ENCODE results near the gene ALG14. TPM values are rescaled to one million over a fixed set of nuclear protein-coding genes. Genes with fewer than 3 reads are reported as not detected.
"Not testable (repeated sequence)": the region's sequence is repeated elsewhere in the genome, so short reads cannot be mapped to it uniquely, and the experiment has no call there.

The ALG14 gene, protein sequence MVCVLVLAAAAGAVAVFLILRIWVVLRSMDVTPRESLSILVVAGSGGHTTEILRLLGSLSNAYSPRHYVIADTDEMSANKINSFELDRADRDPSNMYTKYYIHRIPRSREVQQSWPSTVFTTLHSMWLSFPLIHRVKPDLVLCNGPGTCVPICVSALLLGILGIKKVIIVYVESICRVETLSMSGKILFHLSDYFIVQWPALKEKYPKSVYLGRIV
- 2.8 and 3.1 TPM in 2 replicates for total RNA-seq (2014; rRNA removed; shearing (Covaris generic))

DNA sequence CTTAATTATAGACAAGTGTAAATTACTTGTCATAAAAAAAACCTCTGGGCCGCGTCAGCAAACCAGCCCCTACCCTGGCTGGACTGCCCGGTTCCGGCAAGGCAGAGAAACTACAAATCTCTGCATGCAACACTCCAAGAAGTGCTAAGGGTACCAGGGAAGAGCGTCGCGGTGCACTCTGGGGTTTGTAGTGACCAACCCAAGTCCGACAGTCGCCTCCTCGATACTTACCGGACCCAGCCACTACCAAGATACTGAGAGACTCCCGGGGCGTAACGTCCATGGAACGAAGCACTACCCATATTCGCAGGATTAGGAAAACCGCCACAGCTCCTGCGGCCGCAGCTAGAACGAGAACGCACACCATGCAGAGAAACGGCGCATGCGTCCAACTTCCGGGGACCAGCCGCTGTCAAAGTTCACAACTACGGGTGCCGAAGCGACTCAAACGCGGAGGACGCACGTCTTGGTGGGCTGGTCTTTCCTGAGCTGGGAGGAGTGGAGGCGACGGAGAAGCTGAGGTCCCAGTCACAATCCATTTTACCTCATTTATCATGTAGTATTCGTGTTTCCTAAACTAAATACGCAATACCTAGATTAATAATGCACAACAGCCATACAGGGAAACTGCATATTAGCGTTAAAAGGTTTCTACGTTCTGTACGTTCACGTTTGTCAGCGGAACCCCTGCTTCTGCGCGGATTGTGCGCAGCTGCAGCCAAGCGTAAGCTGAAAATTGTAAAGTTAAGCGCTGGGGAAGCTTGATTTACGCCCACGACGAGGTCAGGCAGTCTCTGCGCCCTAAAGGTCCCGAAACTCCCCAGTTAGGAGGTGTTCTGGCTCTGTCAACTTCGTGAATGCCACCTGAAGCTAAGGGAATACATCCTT, at the start of gene ALG14:
Gene ALG14 (minus strand): TSS at position 420 of the 888 bp plus-strand sequence. CDS start 53 bp downstream, at position 367.
- DNase-seq (ENCODE audit: low read depth), result peak; percentile 99

DNA sequence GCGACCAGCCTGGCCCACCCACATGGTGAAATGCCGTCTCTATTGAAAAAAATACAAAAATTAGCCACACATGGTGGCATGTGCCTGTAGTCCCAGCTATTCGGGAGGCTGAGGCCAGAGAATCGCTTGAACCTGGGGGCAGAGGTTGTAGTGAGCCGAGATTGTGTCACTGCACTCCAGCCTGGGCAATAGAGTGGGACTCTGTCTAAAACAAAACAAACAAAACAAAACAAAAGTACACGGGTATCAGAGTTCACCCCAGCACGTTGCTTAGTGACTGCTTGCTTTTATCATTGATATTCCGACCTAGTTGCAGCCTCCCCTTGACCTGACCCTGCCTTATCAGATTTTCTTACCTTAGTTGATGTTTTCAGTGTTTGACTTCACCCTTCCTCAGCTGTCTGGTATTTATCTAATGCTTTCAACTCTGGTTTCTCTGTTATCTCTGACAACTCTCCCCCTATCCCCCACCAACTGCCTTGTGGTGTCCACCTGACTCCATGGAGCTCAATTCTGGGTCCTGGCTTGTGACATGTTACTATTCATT, 49.5 kb upstream of the ALG14 start:
- DNase-seq (ENCODE audit: low read depth), result no peak

DNA sequence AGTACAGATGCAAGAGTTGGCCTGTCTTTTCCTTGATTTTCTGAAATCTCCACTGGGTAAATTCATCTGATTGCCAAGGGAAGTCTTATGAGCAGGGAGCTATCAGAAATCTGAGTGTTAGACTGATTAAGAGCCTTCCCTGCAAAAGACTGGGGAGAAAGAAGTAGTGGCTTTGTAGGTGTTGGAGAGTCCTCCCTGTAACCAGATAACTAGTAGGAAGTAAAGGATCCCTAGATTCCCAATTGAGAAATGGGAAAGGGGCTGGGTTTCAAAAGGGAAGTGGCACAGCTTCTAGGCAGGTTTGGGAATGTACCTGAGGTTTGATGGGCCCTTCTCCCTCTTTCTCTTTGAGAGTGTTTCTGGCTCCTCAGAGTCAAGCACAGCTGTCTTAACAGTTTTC, 46.5 kb upstream of the ALG14 start:
- DNase-seq (ENCODE audit: low read depth), result no peak

DNA sequence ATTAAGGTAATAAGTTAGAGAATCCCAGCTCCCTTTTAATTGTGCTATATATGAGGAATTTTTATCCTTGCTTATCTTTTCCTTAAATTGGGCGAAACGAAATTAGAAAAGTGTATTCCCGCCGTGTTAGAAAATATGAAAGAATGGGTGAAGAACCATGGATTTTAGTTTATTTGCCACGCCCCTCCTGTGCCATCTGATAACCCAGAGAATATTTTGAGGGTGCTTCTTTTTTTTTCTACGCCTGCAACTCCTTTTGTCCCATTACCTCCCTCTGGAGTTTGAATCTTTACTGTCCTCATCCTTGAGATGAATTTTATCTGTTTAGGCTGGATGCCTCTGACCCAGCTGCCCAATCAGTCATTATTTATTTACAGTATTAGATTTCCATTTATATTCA, 46.0 kb upstream of the ALG14 start:
- no peak for DNase-seq (ENCODE audit: low read depth)

DNA sequence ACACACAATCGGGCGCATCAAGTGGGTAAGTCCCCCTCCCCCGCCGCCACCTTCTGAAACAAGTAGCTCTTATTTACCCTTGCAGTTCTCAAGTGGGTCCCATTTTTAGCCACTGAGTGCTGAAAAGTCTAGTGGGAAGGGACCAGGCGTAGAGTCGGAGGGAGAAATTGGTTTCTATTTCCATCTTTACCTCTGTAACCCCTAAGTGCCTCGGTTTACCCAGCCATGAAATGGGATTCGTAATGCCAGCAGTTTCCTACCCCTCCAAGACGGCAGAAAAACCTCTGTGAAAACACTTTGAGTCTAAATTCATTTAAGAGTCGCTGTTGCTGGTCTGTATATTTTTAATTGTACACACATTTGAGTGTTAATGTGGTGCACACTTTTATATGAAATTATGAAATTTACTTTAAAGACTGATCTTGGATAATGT, 45.3 kb upstream of the ALG14 start:
- no peak for DNase-seq (ENCODE audit: low read depth)

DNA sequence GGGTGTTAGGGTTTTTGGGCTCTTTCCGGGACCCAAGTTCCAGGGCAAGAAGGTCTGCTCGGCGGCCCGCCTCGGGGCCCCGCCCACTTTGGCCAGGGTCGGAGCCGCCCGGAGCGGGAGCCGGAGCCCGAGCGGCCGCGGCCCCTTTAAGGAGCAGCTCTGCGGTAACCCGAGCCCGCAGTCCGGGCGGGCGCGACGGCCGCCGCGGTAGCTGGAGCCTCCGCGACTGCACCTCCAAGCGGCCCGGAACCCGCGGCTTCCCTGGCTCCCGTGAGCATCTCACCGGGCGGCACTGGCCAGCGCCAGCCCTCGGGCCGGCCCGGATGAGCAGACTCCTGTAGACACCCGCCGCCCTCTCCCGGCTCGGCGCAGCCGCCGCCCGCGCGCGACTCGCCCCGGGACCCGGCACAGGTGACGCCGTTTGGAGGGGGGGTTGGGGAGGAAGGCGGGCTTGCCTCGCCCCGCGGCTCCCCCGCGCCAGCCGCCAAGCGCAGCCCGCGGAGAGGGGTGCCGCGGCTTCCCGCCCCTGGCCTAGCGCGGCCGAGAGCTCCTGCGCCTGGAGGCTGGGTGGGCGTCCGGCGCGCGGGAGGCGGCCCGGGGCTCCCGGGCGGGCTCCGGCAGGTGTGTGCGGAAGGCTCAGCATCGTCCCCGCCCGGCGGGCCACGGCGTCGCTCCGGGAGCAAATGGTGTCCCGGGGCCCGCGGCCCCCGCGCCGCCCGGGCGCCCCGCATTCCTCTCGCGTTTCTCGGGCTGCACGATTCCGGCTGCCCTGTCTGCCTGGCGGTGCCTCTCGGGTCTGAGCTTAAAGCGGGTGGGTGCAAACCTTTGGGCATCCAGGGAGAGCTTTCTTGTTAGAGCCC, 44.7 kb upstream of the ALG14 start, which contains the start of gene TLCD4:
Gene TLCD4 (plus strand): TSS at position 149 of the 860 bp plus-strand sequence. CDS start 26,547 bp downstream, outside the sequence.
- peak; percentile 75 for DNase-seq (ENCODE audit: low read depth)

DNA sequence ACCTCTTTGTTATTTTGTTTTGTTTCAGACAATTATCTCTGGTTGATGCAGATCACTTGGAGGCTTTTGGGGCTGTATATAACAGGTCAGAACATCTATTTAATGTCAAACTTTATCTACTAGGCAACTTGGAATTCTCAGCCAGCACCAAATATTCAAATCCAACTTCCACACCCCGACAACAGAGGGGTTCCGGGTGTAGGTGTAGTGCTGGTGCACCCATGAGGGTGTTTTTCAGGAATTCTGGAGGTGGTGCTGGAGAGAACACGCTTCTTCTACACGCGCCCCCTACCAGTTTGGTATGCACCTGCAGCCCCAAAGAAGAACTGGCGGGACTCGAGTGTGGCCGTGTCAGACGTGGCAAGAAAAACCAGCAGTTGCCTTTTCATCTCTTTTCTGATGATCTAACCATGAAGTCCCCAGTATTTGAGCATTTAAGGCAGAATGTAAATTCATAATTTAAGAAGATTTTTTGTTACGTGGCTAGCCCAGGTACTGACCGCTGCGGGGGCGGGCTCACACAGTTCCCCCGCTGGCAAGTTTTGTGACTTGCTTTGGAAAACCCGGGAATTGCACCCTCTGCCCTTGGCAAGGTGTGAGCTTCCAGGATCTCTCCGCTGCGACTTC, 43.9 kb upstream of the ALG14 start:
- DNase-seq (ENCODE audit: low read depth), result peak; percentile 87

DNA sequence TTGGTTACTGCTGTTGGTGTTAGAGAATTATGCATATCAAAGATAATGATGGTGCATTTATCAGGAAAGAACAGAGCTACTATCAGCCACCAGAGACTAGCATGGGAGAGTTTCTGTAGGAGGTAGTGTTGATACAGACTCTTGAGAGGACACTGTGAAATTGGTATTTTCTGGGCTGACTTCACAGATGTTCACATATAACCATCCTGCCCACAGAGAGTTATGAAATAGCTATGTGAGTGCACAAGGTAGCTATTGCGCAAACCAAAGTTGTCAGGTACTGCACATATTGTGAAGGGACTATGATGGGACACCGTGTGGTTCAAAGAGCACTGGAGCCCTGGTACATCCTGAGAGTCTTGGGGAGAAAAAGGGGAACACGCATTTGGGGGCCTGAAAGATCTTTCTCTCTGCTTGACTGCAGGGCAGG, 43.0 kb upstream of the ALG14 start:
- no peak for DNase-seq (ENCODE audit: low read depth)

DNA sequence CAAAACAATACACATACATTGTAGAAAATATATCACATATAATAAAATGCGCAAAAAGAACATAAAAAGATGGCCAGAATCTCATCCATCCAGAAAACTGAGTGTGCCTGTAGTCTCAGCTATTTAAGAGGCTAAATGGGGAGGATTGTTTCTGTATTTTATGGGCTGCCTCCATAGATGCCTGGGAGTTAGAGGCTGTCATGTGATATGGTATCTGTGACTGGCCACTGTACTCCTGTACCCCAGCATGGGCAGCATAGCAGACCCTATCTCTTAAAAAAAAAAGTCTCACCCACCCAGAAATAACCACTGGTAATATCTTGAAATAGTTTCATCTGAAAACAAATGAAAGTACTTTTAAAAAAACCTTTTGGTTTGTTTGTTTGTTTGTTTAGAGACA, 40.9 kb upstream of the ALG14 start:
- no peak for DNase-seq (ENCODE audit: low read depth)

DNA sequence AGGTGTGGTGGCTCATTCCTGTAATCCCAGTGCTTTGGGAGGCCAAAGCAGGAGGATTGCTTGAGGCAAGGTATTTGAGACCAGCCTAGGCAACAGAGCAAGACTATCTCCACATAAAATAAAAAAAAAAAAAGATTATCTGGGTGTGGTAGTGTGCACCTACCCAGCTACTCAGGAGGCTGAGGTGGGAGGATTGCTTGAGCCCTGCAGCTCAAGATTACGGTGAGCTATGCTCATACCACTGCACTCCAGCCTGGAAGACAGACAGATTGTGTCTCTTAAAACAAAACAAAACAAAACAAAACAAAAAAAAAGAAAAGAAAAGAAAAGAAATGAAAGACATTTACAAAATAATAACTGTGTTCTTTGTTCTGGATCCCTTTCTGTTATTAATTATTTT, 38.3 kb upstream of the ALG14 start:
- no peak for DNase-seq (ENCODE audit: low read depth)

DNA sequence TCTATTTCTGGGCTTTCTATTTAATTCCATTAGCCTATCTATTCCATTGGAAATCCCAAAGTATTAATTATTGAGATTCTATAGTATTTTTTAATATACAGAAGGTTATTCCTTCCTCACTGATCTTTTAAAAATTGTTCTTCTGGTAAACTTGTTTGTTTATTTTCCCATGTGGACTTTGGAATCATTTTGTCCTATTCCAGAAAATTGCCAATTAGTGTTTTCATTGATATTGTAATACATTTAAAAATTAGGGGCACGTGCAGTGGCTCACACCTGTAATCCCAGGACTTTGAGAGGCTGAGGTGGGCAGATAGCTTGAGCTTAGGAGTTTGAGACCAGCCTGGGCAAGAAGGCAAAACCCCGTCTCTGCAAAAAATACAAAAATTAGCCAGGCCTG, 36.0 kb upstream of the ALG14 start:
- DNase-seq (ENCODE audit: low read depth), result no peak

DNA sequence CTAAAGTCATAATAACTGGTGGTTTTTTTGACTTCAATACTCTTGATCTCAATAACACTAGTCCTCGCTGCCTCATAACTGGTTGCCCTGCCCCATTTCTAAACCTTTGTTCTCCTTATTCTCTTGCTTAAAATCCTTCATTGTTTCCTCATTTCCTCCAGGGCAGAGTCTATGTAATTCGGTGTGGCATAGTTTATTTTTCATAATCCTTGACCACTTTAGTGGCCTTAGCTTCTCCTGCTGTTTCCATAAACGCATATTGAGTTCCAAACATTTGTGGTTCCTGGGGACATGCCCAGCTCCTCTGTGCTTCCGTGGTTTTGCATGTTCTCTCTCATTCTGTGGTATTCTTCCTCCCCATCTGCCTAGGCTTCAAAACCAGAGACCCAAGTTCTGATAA, 25.4 kb upstream of the ALG14 start:
- DNase-seq (ENCODE audit: low read depth), result no peak

DNA sequence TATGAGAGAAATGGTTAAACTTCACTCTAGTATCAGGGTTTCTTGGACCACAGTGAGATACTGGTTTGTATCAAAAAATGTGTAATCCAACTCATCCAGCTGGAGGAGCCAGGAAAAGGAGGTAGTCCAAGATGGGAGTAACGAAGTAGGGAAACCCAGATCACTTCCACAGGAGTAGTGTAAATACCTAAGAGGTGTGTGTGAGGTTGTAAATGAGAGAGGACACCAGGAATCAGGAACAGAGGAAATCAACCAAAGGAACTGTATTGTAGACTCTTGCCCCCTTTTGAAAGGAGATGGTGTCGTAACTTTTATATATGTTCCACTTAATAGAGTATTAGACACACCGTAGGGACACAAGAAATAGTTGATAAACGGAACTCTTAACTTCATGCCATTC, 24.7 kb upstream of the ALG14 start:
- no peak for DNase-seq (ENCODE audit: low read depth)

DNA sequence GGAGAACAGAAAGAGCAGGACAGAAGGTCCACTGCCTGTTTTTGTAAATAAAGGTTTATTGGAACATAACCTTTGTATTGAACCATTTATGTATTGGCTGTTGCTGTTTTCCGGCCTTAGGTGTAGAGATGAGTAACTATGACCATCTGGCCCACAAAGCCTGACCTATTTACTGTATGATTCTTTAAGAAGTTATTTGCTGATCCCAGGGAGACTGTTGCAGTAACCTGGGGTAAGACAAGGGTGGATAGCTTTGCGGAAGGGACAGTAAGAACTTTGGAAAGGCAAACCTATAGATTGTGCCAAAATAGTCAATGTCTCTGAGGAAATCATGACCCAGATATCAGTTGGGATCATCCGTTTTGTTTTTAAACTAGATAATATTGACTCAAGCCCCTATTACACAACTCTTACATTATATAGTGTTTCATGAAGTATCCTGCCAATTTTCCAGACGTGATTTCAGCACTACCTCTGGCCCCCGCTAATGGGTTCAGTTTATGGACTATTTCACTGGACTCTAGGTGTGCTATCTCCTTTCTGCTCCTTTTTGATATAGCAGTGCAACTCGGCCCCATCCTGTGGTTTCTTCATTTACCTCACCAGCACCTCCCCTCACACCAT, 23.6 kb upstream of the ALG14 start:
- no peak for DNase-seq (ENCODE audit: low read depth)

DNA sequence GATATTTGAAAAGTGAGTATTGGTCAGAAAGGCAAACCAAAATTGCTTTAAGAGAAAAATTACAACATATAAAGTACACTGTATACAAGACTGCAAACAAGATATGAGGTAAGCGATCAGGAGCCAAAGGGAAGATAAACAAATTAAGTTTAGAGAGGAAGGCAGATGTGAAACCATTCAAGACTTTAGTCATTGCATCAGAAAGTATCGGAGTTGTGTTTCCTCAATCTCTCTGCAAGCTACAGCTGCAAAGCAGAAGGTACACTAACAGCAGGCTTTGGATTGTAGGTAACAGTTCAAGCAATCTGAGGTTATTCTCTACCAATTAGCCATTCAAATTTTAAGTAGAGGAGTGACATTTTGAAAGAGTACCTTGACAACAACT, 23.1 kb upstream of the ALG14 start:
- no peak for DNase-seq (ENCODE audit: low read depth)

DNA sequence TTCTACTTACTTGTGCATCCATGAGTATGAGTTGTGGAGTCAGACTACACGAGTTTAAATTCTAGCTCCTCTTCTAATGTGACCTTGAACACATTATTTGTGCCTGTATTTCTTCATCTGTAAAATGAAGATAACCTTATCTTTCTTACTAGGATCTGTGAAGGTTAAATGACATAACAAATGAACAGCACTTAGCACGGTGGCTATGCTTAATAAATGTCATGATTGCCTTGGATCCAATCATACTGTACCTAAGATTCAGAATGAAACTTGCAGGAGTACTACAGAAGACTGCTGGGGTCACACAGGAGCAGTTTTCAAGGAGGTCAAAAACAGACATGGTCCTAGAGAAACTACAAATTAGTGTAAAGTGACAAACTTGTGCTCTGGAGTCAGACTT, 22.2 kb upstream of the ALG14 start:
- no peak for DNase-seq (ENCODE audit: low read depth)

DNA sequence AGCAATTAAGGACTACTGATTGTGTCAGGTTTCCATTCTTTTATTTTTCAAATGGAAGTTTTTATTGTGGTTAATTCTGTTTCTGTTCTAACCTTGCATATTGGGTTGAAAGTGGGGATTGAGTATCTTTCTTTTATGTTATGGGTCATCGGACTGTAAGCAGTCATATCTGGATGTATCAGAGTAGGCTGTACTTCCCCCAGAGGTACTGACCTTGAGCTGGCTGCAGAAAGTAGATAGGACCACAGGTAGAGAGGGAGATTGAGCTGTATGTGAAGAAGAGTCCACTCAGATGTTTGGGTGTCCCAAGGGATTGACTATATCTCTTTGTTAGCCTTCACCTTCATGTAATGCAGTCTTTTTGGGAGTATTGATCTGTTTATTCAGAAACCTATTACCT, 20.5 kb upstream of the ALG14 start:
- no peak for DNase-seq (ENCODE audit: low read depth)

DNA sequence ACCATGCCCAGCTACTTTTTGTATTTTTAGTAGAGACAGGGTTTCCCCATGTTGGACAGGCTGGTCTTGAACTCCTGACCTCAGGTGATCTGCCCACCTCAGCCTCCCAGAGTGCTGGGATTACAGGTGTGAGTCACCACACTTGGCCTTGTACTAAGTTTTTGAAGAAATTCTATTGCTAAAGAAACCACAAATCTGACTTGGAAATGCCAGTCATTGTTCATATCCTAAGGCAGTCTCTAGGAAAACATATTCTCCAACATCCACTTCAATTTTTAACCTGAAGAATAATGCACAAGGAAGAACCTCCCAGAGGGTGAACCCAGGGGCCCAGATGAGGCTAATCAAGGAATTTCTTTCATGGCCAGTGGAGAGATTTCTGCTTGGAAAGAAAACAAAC, 20.1 kb upstream of the ALG14 start:
- peak; percentile 21 for DNase-seq (ENCODE audit: low read depth)

DNA sequence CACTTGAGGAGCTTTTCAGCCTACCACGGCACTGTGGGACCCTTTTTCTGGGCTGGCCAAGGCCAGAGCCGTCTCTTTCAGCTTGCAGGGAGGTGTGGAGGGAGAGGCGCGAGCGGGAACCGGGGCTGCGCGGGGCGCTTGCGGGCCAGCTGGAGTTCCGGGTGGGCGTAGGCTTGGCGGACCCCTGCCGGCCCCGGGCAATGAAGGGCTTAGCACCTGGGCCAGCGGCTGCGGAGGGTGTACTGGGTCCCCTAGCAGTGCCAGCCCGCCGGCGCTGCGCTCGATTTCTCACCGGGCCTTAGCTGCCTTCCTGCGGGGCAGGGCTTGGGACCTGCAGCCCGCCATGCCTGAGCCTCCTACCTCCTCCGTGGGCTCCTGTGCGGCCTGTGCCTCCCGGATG, 18.5 kb upstream of the ALG14 start:
- DNase-seq (ENCODE audit: low read depth), result not testable (repeated sequence)

DNA sequence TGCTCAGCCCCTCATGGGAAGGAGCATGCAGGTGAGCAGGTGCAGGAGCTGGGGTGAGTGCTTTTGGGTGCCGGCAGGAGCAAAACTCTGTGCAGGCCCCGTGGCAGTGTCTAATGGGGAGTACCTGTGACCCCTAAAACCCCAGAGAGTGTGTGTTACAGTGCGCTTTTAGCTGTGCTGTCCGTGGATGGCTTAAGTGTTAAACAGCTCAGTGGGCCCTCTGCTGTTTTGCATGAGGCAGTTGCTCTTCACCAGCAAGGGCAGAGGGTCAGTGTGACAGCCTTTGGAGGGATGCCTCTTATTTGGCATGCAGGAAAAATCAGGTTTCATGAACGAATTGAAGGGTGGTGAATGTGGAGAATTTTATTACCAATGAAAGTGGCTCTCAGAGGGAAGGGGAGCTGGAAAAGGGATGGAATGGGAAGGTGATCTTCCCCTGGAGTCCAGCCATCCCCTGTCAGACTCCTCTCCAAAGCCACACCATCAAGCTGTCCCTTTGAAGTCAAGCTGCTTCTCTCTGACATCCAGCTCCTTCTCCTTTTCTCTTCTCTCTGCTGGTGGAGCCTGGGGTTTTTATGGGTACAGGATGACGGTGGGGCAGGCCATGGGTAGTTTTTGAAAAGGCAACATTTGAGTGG, 17.0 kb upstream of the ALG14 start:
- DNase-seq (ENCODE audit: low read depth), result no peak

Measured in Daoy (cell line).